Sigmoid colon (tissue), 7 donors: ENCODE results near the gene PERCC1. TPM values are rescaled to one million over a fixed set of nuclear protein-coding genes. Genes with fewer than 3 reads are reported as not detected.

Experiments used
- DNase-seq: peaks from one replicate; pipeline ENCODE4 v3.0.0-alpha.2; 2019
- H3K27ac ChIP-seq, 4 donors: fragments of 200-600 bp; sonication (generic); one replicate each; pipeline ENCODE4 v1.5.1; 2016 to 2019; ENCODE audit warnings: mild to moderate bottlenecking in 1 of 4
- H3K27me3 ChIP-seq, 3 donors: fragments of 200-600 bp; sonication (generic); one replicate each; pipeline ENCODE4 v1.5.1; 2019; ENCODE audit warnings: mild to moderate bottlenecking in 1 of 3
- H3K36me3 ChIP-seq, 4 donors: fragments of 200-600 bp; sonication (generic); one replicate each; pipeline ENCODE4 v1.5.1; 2016 to 2019
- H3K4me1 ChIP-seq, 4 donors: fragments of 200-600 bp; sonication (generic); one replicate each; pipeline ENCODE4 v1.5.1; 2017 to 2019
- H3K4me3 ChIP-seq, 4 donors: fragments of 200-600 bp; sonication (generic); one replicate each; pipeline ENCODE4 v1.5.1; 2017 to 2019; ENCODE audit warnings: mild to moderate bottlenecking in 2 of 4, moderate library complexity in 1 of 4
- H3K9me3 ChIP-seq, 4 donors: fragments of 200-600 bp in 3 of 4; sonication (generic) in 3 of 4; one replicate each; pipeline versions ENCODE4 v1.5.1 to v1.6.1; 2013 to 2019
- CTCF ChIP-seq, 4 experiments: fragments of 450-650 bp in 3 of 4; fragments of 200-600 bp in 1 of 4; IDR thresholded peaks; one replicate each; pipeline ENCODE4 v1.5.1; 2016 to 2019; ENCODE audit warnings: antibody characterized with exemption in 4 of 4, mild to moderate bottlenecking in 3 of 4, moderate library complexity in 2 of 4
- EP300 ChIP-seq, 4 donors: sonication (generic); formaldehyde crosslinking; IDR thresholded peaks; one replicate each; pipeline ENCODE4 v1.6.1; 2017; ENCODE audit warnings: antibody characterized with exemption in 4 of 4
- POLR2A ChIP-seq, 2 donors: fragments of 450-650 bp; IDR thresholded peaks; one replicate each; pipeline ENCODE4 v1.6.1; 2016; ENCODE audit warnings: antibody characterized with exemption in 2 of 2, mild to moderate bottlenecking in 2 of 2, moderate library complexity in 2 of 2
- POLR2AphosphoS5 ChIP-seq, 4 donors: sonication (generic); formaldehyde crosslinking; IDR thresholded peaks; one replicate each; pipeline ENCODE4 v1.6.1; 2017; ENCODE audit warnings: antibody characterized with exemption in 4 of 4
- whole genome bisulfite sequencing, 2 donors: extraction: QIAGEN DNeasy Blood & Tissue Kit; methylation state at CpG; one replicate each; pipeline ENCODE4 v1.1.7; 2013; 5-methylcytosine and 5-hydroxymethylcytosine counted together
- intact Hi-C: fragments of 100-400 bp; cut with DNase I; formaldehyde crosslinking; loops from one replicate; pipeline ENCODE4 v1.15.1; 2023
- polyA plus RNA-seq, 3 donors: library from polyadenylated mRNA; stranded (reverse); fragments of 200-250 nt; gene quantifications; one replicate each; pipeline ENCODE4 v1.2.3, GENCODE V29; 2013
- total RNA-seq, 4 donors: library from RNA; depleted of rRNA; stranded (reverse); fragments of >200 nt; gene quantifications; one replicate each; pipeline ENCODE4 v1.1.0, GENCODE V29; 2016
- donor health status: healthy with polysubstance abuse.
- donor health status: Bipolar disorder and iron deficiency.
- donor health status: healthy.

PERCC1 gene
- total and polyA plus RNA-seq, 7 donors = 0.07 TPM; not detected in 6

- intact Hi-C loops = no loop called here
- no peaks in the 10 kb centered on the region for H3K27me3 ChIP-seq
- no peak for TF ChIP-seq CTCF (IDR thresholded peaks at IDR 0.05)
- TF ChIP-seq POLR2AphosphoS5 (IDR thresholded peaks at IDR 0.05) = no peak
- no peak for TF ChIP-seq EP300 (IDR thresholded peaks at IDR 0.05)
- H3K9me3 ChIP-seq = no peaks in the 10 kb centered on the region
- H3K27ac ChIP-seq = no peak overlapping the region
- H3K36me3 ChIP-seq = no peaks in the 10 kb centered on the region
- no peak overlapping the region for H3K4me3 ChIP-seq
- peaks cover 0 to 42% (median 34%) of the 10 kb centered on the region in 4 donors for H3K4me1 ChIP-seq
- WGBS, 2 donors = 74 to 82% methylated on average over 3 of the region's 3 CpGs
- no peak for DNase-seq
These were observed 42.1 kb downstream of the PERCC1 start for GRCh38 chr16:1472974-1473373.

- peaks cover 0 to 42% (median 34%) of the 10 kb centered on the region in 4 donors for H3K4me1 ChIP-seq
- no peaks in the 10 kb centered on the region for H3K9me3 ChIP-seq
- no peak for DNase-seq
- intact Hi-C loops = no loop called here
- H3K27ac ChIP-seq = peak overlapping the region; percentile 86 to 94 (median 92)
- 10 to 11% methylated on average over 57 of the region's 57 CpGs for WGBS, 2 donors
- H3K27me3 ChIP-seq = no peaks in the 10 kb centered on the region
- peak overlapping the region; percentile 60 to 92 (median 84) for H3K4me3 ChIP-seq
- no peaks in the 10 kb centered on the region for H3K36me3 ChIP-seq
- TF ChIP-seq CTCF (IDR thresholded peaks at IDR 0.05) (no peak), POLR2AphosphoS5 (IDR thresholded peaks at IDR 0.05) (no peak), POLR2A (IDR thresholded peaks at IDR 0.05) (no peak), EP300 (IDR thresholded peaks at IDR 0.05) (no peak)
These were observed 43.4 kb downstream of the PERCC1 start for GRCh38 chr16:1474082-1474795.

GRCh38 chr16:1474796-1475551 lies 44.1 kb downstream of the PERCC1 start, which contains the start of gene CLCN7:
Gene CLCN7, minus strand, starts transcription at chr16:1475028. Its CDS starts 54 bp downstream, at chr16:1474974.
- TF ChIP-seq CTCF (IDR thresholded peaks at IDR 0.05) = no peak
- peak; percentile 67 to 97 (median 93) for TF ChIP-seq POLR2AphosphoS5 (IDR thresholded peaks at IDR 0.05)
- TF ChIP-seq EP300 (IDR thresholded peaks at IDR 0.05) = peak in 2 of 4 donors; percentile 37 to 72
- TF ChIP-seq POLR2A (IDR thresholded peaks at IDR 0.05) = peak; percentile 52 to 89
- peak; percentile 96 for DNase-seq
- Histone ChIP-seq H3K9me3 (no peaks in the 10 kb centered on the region), H3K36me3 (no peaks in the 10 kb centered on the region), H3K27me3 (no peaks in the 10 kb centered on the region), H3K27ac (peak within 1 kb of the TSS; percentile 86 to 94 (median 92)), H3K4me3 (peak within 1 kb of the TSS; percentile 60 to 92 (median 84)), H3K4me1 (peaks cover 0 to 42% (median 34%) of the 10 kb centered on the region in 4 donors)
- 0% methylated on average over 99 of the region's 99 CpGs for WGBS, 2 donors
- intact Hi-C loops = loop anchor here (1.0 kb wide), 1 partner anchor 57 kb away; no protein-coding TSS in a partner anchor

- WGBS, 2 donors = 68 to 69% methylated on average over 15 of the region's 15 CpGs
- Histone ChIP-seq H3K27ac (peak overlapping the region; percentile 86 to 94 (median 92)), H3K4me3 (peak overlapping the region; percentile 60 to 92 (median 84)), H3K36me3 (no peaks in the 10 kb centered on the region), H3K9me3 (no peaks in the 10 kb centered on the region), H3K27me3 (no peaks in the 10 kb centered on the region), H3K4me1 (peaks cover 0 to 38% (median 29%) of the 10 kb centered on the region in 4 donors)
- no peak for DNase-seq
- TF ChIP-seq POLR2A (IDR thresholded peaks at IDR 0.05) (no peak), CTCF (IDR thresholded peaks at IDR 0.05) (no peak), POLR2AphosphoS5 (IDR thresholded peaks at IDR 0.05) (no peak), EP300 (IDR thresholded peaks at IDR 0.05) (no peak)
- intact Hi-C loops = loop anchor here (1.0 kb wide), 1 partner anchor 57 kb away; no protein-coding TSS in a partner anchor
These were observed 44.8 kb downstream of the PERCC1 start for GRCh38 chr16:1475552-1476114.
